ENCODE data around the gene CPA1. TPM values are rescaled to one million over a fixed set of nuclear protein-coding genes. Genes with fewer than 3 reads are reported as not detected.

The CPA1 gene
- total RNA-seq, 2 donors from 2014 or later = 26,456 to 42,834 TPM

DNA sequence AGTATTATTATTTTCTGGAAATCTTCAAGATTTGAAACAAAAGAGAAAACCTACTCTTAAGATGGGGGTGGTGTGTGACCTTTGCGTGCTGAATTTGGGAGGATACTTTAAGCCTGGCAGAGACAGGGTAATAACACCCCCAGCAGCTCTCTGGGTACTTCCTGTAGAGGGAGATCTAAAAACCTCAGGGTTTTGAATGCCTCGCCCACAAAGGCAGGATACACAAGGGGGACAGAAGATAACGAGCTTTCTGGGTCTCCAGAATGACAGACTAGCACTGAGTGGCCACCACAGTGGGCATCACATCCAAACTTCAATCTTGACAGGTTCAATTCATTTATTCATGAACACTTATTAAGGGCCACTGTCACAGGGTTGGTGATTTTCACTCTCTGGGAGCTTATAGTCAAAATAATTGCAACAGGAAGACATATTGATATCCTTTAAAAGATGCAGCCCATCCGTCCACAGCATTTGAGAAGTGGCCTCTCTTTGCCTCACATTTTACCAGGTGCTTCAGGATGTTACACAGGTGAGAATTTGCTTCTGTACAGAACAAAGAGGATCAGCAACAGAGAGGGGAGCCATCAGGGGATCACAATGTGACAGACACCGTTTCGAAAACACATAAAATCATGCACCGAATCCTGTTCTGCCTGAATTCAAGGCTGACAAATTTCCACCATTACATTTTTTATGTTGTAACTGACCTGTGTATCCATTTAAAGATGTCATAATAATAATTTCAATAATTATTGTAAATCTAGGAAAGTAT lies 14.3 kb downstream of the CPA1 start:
- no peaks in the 10 kb centered on the region for H3K27me3 ChIP-seq
- no peak overlapping the region for H3K27ac ChIP-seq
- no peak overlapping the region for H3K4me3 ChIP-seq
- TF ChIP-seq POLR2A (IDR thresholded peaks at IDR 0.05) = no peak
- TF ChIP-seq, protein P1, sequence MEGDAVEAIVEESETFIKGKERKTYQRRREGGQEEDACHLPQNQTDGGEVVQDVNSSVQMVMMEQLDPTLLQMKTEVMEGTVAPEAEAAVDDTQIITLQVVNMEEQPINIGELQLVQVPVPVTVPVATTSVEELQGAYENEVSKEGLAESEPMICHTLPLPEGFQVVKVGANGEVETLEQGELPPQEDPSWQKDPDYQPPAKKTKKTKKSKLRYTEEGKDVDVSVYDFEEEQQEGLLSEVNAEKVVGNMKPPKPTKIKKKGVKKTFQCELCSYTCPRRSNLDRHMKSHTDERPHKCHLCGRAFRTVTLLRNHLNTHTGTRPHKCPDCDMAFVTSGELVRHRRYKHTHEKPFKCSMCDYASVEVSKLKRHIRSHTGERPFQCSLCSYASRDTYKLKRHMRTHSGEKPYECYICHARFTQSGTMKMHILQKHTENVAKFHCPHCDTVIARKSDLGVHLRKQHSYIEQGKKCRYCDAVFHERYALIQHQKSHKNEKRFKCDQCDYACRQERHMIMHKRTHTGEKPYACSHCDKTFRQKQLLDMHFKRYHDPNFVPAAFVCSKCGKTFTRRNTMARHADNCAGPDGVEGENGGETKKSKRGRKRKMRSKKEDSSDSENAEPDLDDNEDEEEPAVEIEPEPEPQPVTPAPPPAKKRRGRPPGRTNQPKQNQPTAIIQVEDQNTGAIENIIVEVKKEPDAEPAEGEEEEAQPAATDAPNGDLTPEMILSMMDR (IDR thresholded peaks at IDR 0.05) = no peak
- H3K36me3 ChIP-seq (replicated peaks in 1 of 2; ENCODE audit: insufficient read depth in 1 of 2, low read depth in 2 of 2) = no peaks in the 10 kb centered on the region
- ATAC-seq (no peak), DNase-seq (no peak)
- H3K4me1 ChIP-seq = peaks cover 12% of the 10 kb centered on the region
- 81 to 93% methylated on average over 7 of the region's 7 CpGs for WGBS, 2 donors
- intact Hi-C loops (cut with DNase I) = no loop called here
- no peaks in the 10 kb centered on the region for H3K9me3 ChIP-seq

DNA sequence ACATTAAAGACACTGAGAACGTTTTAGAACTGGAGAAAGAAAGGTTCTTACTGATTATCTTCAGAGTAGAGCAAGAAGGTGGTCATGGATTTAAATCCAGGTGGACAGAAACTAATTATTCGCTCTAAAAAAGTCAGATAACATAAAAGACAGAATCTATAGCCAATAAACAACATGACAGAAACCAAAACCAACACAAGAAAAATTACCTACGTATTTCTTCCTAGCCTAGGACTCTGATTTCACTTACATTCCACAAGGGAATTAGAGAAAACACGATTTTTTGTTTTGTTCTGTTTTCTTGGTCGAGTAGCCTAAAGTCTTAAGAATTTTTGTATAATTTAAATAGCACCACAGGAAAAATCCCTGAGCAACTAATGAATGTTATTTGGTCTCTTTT lies 15.1 kb downstream of the CPA1 start:
- H3K4me3 ChIP-seq = no peak overlapping the region
- no peak for DNase-seq
- TF ChIP-seq, protein P1 (IDR thresholded peaks at IDR 0.05) = no peak
- no peak for TF ChIP-seq POLR2A (IDR thresholded peaks at IDR 0.05)
- H3K27me3 ChIP-seq = no peaks in the 10 kb centered on the region
- H3K27ac ChIP-seq = no peak overlapping the region
- intact Hi-C loops (cut with DNase I) = no loop called here
- H3K36me3 ChIP-seq (replicated peaks in 1 of 2; ENCODE audit: insufficient read depth in 1 of 2, low read depth in 2 of 2) = no peaks in the 10 kb centered on the region
- WGBS, 2 donors = 79 to 80% methylated on average over 5 of the region's 5 CpGs
- H3K9me3 ChIP-seq = no peaks in the 10 kb centered on the region
- no peak for ATAC-seq
- H3K4me1 ChIP-seq = peaks cover 12% of the 10 kb centered on the region

DNA sequence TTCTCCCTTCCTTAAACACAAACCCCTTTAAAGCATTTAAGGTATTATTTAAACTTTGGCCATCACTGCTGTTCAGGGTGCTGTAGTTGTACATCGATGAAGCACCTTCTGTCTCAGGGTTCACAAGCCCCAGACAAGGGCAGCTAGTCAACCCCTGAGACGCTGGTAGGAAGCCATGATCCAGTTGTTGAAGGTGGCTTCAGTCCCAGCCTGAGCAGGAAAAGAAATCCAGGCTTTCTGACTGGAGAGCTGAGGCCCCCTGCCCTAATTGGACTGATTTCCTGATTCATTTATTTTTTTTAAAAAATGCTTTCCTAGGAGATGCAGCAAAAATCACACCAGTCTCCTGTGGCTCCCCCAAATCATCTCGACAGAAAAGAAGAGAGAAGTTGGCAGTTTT lies 15.8 kb downstream of the CPA1 start:
- H3K4me3 ChIP-seq = no peak overlapping the region
- no peaks in the 10 kb centered on the region for H3K27me3 ChIP-seq
- peaks cover 12% of the 10 kb centered on the region for H3K4me1 ChIP-seq
- 63 to 65% methylated on average over 3 of the region's 3 CpGs for WGBS, 2 donors
- H3K9me3 ChIP-seq = no peaks in the 10 kb centered on the region
- no peak for ATAC-seq
- DNase-seq = no peak
- TF ChIP-seq, protein P1 (IDR thresholded peaks at IDR 0.05) = no peak
- TF ChIP-seq POLR2A (IDR thresholded peaks at IDR 0.05) = no peak
- H3K36me3 ChIP-seq (replicated peaks in 1 of 2; ENCODE audit: insufficient read depth in 1 of 2, low read depth in 2 of 2) = no peaks in the 10 kb centered on the region
- intact Hi-C loops (cut with DNase I) = no loop called here
- H3K27ac ChIP-seq = no peak overlapping the region

DNA sequence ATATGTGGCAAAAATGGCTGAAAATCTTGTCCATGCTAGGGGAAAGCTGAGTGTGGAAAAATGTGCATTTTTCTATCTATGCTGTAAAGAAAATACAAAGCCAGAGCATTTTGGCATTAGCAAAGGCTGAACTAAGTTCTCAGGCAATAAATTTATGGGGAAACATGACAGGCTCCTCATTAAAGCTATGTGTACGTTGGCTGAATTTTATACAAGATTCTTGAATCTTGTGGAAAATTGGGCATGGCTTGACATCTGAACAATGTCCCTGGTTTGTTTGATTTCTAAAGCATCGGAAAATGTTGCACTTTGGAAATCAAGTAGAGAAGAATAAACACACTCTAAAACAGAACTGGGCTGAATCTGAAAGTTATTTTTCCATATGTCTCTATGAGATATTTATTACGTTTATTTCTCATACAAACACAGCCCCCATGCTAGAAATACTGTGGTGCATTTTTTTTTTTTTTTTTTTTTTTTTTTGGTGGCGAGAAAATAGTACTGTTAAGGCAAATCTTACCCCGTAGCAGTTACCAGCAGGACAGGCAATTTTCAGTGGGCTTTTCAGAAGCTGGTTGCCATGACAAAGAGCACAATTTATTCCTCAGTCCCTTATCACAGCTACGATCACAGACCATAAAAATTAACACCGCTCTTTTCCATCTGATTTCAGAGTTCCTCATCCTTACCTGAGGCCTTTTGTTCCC lies 16.9 kb downstream of the CPA1 start:
- Histone ChIP-seq H3K4me1 (peaks cover 8% of the 10 kb centered on the region), H3K9me3 (no peaks in the 10 kb centered on the region), H3K27ac (no peak overlapping the region), H3K4me3 (no peak overlapping the region), H3K27me3 (no peaks in the 10 kb centered on the region), H3K36me3 (replicated peaks in 1 of 2; ENCODE audit: insufficient read depth in 1 of 2, low read depth in 2 of 2) (no peaks in the 10 kb centered on the region)
- no peak for TF ChIP-seq POLR2A (IDR thresholded peaks at IDR 0.05)
- TF ChIP-seq, protein P1 (IDR thresholded peaks at IDR 0.05) = no peak
- intact Hi-C loops (cut with DNase I) = no loop called here
- DNase-seq (no peak), ATAC-seq (no peak)
- WGBS, 2 donors = 76% methylated on average over 7 of the region's 7 CpGs
